GM21576 (cell line): ENCODE measurements around the gene TMEM200B.
"Not testable (repeated sequence)": the region's sequence is repeated elsewhere in the genome, so short reads cannot be mapped to it uniquely, and the experiment has no call there.

ENCODE experiments used
- ATAC-seq: cut with Tn5 transposase; IDR thresholded peaks from one replicate; pipeline ENCODE4 v1.9.1; 2021; ENCODE audit warnings: mild to moderate bottlenecking, moderate library complexity; ENCODE audit not compliant: unreplicated experiment

The TMEM200B gene

GRCh38 chr1:29113413-29114117 lies 10.1 kb downstream of the TMEM200B start:
- no peak for ATAC-seq

- ATAC-seq, result no peak
These were observed 10.8 kb downstream of the TMEM200B start for GRCh38 chr1:29112705-29113412.

GRCh38 chr1:29108041-29108440 lies 15.7 kb downstream of the TMEM200B start:
- ATAC-seq, result not testable (repeated sequence)

GRCh38 chr1:29105822-29106221 lies 17.9 kb downstream of the TMEM200B start:
- no peak for ATAC-seq

DNA sequence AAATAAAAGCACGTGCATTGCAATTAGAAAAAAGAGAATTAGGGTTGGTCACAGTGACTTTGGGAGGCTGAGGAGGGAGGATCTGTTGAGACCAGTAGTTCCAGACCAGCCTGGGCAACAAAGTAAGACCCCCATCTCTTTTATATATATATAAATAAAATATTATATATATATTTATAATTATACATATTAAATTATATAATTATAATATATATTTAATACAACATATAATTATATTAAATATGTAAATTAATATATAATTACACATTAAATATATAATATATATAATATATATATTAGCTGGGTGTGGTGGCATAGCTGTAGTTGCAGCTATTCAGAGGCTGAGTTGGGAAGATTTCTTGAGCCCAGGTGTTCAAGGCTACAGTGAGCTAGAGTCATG lies 23.2 kb downstream of the TMEM200B start:
- ATAC-seq, result no peak

- ATAC-seq, result no peak
These were observed 24.4 kb downstream of the TMEM200B start for GRCh38 chr1:29099286-29099685.

DNA sequence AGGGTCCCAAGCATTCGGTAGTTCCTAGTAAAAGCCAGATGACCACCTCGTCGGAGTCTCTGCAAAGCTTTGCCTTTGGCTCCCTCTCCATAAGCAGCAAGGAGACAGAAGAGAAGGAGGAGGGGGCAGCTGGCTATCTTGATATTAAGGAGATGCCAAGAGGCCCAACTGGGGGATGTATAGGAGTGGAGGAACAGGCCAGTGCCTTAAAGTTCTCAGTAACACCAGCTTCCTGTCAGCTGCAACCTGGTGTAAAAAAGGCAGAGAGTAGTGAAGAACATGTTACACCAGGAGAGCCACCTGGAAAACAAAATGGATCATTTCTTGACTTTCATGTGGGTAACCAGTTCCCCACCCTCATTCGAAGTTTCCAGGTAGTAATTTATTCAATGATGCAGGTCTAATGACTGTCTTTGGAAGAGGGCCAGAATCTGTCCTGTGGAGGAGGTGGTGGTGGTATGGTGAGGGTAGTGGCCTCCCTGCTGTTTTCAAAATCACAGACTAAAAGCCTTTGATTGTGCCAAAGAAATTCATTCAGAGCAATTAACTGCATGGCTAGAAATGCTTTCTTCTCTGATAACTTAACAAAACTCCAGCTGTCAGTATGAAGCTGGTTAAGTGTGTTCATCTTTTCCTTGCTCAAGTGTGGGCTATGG lies 27.3 kb downstream of the TMEM200B start:
- ATAC-seq, result no peak

DNA sequence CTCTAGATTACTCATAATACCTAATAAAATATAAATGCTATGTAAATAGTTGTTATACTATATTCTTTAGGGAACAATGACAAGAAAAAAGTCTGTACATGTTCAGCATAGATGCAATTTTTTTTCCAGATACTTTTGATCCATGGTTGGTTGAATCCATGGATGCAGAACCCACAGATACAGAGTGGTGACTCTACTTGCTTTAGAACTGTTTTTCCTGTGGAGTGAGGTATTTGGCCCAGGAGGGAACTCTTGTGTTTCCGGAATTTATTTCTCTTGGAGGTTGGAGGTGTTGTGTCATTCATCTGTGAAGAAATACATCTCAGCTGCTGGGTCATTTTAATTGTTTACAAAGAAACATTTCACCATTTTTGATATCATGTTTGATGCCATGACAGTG lies 28.7 kb downstream of the TMEM200B start:
- ATAC-seq, result no peak

DNA sequence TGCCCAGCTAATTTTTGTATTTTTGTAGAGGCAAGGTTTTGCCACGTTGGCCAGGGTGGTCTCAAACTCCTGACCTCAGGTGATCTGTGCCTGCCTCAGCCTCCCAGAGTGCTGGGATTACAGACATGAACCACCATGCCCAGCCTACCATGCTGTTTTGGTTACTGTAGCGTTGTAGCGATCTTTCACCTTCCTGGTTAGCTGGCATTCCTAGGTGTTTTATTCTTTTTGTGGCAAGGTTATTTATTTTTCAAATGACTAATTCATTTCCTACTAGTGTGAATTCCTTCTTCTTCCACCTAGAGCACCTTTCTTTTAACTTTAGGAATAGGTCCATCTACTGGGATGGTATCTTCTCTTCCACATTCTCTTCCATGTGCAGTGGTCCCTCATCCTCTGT lies 29.3 kb downstream of the TMEM200B start:
- no peak for ATAC-seq

- ATAC-seq, result not testable (repeated sequence)
These were observed 31.0 kb downstream of the TMEM200B start for GRCh38 chr1:29092704-29093103.

GRCh38 chr1:29090937-29091618 lies 32.6 kb downstream of the TMEM200B start:
- ATAC-seq, result no peak

GRCh38 chr1:29084196-29084521 lies 39.5 kb downstream of the TMEM200B start:
- ATAC-seq, result no peak

DNA sequence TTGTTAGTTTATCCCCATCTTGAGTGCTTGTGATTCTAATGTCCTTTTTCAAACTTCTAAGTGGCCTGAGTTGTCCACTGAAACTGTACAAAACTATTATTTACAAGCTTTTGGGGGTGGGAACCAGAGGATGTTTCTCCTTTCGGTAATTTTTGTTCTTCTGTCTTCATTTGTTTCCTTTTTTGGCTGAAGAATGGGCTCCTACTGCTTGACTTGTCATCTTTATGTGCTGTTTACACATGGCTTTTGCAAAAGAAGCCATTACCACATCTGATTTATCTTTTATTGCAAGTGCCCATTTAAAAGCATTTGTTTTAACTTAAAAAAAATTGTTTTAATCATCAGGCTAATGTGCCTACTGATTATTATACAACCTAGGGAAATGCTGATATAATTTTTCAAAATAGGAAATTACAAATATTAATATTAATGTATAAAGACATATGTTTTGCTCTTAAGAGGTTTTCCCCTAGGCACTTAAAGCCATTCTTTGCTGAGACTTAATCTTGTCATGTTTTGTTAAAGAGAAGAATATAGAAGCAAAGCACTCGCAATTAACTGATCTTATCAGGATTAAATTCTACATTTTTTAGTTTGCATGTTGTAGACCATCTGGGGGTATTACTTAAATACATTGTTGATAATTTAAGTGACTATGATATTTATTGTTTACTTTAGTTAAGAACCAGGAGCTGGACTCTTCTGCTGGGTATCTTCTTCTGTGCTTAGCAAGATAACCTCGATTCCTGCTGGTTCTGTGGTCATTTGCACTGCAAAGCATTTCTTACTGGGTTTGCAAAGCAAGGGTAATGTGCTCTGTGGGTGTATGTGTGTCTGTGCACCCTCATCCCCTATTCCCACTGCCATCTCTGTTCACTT lies 40.1 kb downstream of the TMEM200B start:
- no peak for ATAC-seq

GRCh38 chr1:29082519-29082918 lies 41.2 kb downstream of the TMEM200B start:
- no peak for ATAC-seq

DNA sequence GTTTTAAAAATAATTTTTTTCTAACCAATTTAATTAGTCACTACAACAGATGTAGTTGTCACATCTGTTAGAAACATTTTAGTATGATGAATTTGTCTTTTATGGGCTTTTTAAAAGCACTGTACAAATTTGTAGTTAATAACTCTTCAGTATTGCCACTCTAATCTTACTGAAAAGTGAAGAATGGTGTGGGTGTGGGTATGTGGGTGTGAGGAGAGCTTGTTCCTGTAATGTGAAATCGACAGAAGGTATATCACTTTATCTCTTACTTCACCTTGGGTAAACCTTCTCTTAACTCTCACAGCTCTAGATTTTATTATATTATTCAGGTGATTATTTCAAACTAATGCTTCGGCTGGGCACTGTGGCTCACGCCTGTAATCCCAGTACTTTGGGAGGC lies 42.5 kb downstream of the TMEM200B start:
- no peak for ATAC-seq

GRCh38 chr1:29079916-29080629 lies 43.6 kb downstream of the TMEM200B start:
- ATAC-seq, result not testable (repeated sequence)

DNA sequence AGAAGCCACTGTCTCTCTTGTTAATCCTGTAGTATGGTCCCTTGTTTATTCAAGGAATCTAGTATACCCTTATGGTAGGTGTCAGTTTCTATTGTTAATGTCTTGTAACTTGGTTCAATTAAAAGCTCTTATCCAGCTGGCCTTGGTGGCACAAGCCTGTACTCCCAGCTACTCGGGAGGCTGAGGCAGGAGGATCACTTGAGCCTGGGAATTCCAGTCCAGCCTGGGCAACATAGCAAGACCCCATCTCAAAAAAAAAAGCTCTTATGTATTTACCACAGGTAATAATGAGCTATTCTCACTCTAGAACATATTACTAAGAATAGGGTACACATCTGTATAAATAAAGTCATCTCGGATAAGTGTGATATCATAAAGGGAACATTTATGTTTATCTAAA lies 46.5 kb downstream of the TMEM200B start:
- no peak for ATAC-seq
